LHCN-M2 (cell line): Measurements from ENCODE around the gene BLTP3A. TPM values are rescaled to one million over a fixed set of nuclear protein-coding genes. Genes with fewer than 3 reads are reported as not detected.
"Not testable (repeated sequence)": the region's sequence is repeated elsewhere in the genome, so short reads cannot be mapped to it uniquely, and the experiment has no call there.

Experiments
- DNase-seq: peaks from one replicate; pipeline ENCODE4 v3.0.0-alpha.2; 2012; ENCODE audit warnings: low read depth
- polyA plus RNA-seq: library from polyadenylated mRNA; unstranded; fragments of >200 nt; gene quantifications from one replicate; pipeline ENCODE4 v1.2.1, GENCODE V29; 2012; ENCODE audit warnings: missing spikeins
- total RNA-seq: library from RNA; depleted of rRNA; stranded (reverse); fragments of >200 nt; gene quantifications from 2 replicates; pipeline ENCODE4 v1.2.3, GENCODE V29; 2014; rRNA removed

Gene BLTP3A, protein sequence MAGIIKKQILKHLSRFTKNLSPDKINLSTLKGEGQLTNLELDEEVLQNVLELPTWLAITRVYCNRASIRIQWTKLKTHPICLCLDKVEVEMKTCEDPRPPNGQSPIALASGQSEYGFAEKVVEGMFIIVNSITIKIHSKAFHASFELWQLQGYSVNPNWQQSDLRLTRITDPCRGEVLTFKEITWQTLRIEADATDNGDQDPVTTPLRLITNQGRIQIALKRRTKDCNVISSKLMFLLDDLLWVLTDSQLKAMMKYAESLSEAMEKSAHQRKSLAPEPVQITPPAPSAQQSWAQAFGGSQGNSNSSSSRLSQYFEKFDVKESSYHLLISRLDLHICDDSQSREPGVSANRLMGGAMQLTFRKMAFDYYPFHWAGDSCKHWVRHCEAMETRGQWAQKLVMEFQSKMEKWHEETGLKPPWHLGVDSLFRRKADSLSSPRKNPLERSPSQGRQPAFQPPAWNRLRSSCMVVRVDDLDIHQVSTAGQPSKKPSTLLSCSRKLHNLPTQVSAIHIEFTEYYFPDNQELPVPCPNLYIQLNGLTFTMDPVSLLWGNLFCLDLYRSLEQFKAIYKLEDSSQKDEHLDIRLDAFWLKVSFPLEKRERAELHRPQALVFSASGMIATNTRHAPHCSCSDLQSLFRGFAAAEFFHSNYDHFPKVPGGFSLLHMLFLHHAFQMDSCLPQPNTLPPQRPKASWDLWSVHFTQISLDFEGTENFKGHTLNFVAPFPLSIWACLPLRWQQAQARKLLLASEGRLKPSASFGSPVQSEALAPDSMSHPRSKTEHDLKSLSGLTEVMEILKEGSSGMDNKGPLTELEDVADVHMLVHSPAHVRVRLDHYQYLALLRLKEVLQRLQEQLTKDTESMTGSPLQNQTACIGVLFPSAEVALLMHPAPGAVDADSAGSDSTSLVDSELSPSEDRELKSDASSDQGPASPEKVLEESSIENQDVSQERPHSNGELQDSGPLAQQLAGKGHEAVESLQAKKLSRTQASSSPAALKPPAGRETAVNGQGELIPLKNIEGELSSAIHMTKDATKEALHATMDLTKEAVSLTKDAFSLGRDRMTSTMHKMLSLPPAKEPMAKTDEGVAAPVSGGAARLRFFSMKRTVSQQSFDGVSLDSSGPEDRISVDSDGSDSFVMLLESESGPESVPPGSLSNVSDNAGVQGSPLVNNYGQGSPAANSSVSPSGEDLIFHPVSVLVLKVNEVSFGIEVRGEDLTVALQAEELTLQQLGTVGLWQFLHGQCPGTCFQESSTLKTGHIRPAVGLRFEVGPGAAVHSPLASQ (N-terminal part only)
- total RNA-seq = 1.2 and 2.2 TPM in 2 replicates
- polyA plus RNA-seq = 1.7 TPM

DNA sequence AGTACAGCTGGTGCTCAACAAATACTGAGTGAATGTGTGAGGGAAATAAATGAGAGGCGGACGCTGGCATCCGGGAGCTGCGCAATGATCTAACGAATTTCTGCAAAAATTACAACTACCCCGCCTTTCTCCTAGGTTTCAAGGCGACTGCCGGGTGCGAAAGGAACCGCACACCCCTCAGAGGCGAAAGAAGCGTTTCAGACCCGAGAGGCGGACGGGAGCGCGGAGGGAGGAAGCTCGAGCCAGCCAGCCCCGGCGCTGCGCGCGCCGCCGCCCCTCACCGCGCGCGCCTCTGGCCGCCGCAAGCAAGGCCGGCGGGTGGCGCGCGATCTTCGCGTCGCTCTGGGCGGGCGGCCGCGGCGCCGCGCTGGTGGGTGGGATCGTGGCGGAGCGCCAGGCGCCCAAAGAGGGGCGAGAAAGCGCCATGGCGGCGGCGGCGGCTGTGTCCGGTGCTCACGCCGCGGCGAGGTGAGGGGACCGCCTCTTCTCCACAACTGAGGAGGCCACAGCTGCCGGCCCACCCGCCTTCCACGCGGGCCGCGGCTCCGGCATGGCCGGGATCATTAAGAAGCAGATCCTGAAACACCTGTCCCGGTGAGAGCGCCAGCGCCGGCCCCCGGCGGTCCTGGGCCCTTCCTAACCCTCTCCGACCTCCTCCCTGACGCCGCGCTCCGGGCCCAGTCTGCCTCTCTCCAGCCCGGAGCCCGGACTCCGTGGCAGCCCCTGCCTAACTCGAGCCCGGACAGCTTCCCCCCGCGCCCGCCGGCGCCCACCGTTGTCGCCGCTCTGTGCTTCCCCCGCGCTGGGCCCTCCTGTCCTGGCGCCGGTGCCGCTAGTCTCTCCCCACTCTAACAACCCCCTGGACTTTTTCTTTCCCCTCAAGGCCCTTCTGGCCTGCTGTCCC is at the start of gene BLTP3A:
Gene BLTP3A (plus strand): TSS at position 383 of the 904 bp plus-strand sequence. CDS start 168 bp downstream, at position 551.
- DNase-seq = peak; percentile 34

- DNase-seq = no peak
These were observed 49.8 kb upstream of the BLTP3A start for GRCh38 chr6:34742094-34742493.

DNA sequence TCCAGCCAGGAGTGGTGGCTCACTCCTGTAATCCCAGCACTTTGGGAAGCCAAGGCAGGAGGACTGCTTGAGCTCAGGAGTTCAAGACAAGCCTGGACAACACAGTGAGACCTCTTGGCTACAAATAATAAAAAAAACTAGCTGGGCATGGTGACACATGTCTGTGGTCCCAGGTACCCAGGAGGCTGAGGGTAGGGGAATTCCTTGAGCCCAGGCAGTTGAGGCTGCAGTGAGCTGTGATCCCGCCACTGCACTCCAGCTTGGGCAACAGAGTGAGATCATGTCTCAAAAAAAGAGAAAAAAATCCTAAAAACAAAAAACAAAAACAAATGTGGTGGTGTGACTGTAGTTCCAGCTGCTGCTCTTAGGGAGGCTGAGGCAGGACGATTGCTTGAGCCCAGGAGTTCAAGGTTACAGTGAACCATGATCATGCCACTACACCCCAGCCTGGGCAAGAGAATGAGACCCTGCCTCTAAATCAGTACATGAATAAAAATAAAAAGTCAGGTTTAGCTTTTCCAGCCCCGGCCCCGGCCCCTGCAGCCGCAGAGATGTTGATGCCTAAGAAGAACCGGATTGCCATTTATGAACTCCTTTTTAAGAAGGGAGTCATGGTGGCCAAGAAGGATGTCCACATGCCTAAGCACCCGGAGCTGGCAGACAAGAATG is 48.1 kb upstream of the BLTP3A start:
- DNase-seq = no peak

DNA sequence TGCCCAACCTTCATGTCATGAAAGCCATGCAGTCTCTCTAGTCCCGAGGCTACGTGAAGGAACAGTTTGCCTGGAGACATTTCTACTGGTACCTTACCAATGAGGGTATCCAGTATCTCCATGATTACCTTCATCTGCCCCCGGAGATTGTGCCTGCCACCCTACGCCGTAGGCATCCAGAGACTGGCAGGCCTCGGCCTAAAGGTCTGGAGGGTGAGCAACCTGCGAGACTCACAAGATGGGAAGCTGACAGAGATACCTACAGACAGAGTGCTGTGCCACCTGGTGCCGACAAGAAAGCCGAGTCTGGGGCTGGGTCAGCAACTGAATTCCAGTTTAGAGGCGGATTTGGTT is 47.6 kb upstream of the BLTP3A start:
- DNase-seq = not testable (repeated sequence)

DNA sequence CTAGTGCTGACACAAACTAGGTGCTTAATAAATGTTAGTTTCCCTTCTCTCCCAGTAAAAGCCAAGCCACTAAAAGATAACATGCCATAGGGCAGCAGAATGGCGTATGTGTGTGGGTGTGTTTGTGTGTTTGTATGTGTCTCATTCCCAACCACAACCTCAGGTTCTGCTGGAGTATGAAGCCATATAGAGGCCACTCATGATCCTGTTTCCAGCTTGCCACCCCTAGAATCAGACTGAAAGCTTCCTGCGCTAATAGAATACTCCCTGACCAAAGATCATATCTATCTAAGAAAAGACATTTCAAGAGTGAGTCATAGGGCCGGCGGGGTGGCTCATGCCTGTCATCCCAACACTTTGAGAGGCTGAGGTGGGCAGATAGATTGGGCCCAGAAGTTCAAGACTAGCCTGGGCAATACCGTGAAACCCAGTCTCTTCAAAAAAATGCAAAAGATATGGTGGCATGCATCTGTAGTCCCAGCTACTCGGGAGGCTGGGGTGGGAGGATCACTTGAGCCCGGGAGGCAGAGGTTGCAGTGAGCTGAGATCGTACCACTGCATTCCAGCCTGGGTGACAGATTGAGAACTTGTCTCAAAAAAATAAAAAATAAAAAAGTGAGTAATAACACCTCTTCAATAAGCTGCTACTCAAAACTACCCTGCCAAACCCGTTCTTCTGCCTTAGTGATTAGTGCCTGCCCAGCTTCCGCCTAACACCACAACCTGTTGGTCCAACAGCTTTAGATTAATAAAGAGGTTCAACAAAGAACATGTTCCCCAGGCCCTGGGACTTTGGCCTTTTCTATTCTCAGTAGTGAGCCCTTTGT is 46.4 kb upstream of the BLTP3A start:
- no peak for DNase-seq

DNA sequence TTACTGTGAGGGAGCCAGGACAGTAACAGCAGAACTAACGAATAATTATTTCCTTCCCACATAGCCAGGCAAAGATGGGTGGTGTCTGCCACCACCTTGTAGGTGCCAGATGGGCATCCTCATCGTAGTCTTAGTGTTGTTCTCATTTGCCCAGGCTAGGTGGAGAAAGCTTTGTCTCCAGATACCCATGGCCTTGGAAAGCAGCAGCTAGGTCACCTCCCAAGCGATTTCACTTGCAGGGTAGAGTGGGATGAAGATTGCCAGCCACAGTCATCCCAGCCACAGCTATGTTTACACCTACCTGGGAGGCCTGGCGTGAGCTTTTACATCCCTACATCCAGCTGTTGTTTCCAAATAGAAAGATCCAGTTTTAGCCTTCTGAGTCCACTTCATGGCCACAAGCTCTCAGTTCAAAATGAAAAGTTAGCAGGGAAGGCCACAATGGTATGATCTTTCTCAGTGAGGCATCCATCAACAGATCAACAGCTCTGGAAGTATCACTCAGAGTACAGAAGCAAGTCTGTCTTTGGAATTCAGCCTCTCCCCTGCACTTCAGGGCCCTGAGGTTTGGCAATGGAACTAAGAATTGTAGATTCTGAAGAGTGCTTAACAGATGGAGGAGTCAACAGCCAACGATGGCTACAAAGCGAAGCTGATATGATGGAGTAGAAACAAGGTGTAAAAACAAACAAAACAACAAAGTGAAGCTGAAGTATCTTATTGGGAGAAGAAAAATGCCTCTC is 45.6 kb upstream of the BLTP3A start:
- no peak for DNase-seq

DNA sequence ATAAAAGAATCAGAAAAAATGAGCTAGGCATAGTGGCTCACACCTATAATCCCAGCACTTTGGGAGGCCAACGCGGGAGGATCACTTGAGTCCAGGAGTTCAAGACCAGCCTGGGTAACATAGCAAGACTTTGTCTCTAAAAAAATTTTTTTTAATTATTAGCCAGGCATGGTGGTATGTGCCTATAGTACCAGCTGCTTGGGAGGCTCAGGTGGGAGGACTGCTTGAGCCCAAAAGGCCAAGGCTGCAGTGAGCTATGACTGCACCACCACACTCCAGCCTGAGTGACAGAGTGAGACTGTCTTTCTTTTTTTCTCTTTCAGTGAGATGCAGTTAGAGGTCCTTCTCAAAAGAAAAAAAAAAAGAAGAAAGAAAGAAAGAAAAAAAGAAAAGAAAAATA is 43.1 kb upstream of the BLTP3A start:
- DNase-seq = no peak

GRCh38 chr6:34756513-34756856 is 35.4 kb upstream of the BLTP3A start:
- peak; percentile 39 for DNase-seq

DNA sequence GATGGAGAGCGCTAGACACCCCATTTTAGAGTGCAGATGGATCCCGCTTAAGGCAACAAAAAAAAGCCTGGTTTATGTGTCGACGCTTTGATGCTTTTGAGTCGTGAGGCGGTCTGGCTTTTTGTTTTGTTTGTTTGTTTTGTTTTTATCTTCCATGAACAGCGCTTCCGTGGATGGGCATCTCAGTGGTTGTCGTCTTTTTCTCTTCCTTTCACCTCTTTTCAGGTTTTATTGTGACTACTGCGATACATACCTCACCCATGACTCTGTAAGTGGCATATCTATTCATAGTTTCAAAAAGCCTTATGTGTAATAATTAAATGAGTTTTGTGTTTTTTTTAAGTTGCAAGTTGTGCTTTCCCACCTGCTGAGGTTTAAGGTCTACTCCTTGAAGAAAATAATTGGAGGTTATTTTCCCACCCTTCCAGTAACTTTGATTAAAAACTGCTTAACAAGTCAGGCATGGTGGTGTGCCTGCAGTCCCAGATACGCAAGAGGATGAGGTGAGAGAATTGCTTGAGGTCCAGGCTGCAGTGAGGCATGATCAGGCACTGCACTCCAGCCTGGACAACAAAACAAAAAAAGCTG is 34.1 kb upstream of the BLTP3A start:
- no peak for DNase-seq

GRCh38 chr6:34760108-34760507 is 31.8 kb upstream of the BLTP3A start:
- no peak for DNase-seq

DNA sequence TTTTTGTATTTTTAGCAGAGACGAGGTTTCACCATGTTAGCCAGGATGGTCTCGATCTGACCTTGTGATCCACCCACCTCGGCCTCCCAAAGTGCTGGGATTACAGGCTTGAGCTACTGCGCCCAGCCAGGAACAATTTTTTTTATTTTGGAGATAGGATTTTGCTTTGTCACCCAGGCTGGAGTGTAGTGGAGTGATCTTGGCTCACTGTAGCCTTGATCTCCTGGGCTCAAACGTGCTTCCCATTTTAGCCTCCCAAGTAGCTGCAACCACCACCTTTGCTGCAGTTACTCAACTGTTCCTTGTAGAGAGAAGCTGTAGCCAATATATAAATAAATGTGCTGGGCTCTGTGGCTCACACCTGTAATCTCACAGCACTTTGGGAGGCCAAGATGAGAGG is 30.2 kb upstream of the BLTP3A start:
- not testable (repeated sequence) for DNase-seq

- DNase-seq = no peak
These were observed 23.7 kb upstream of the BLTP3A start for GRCh38 chr6:34768148-34768547.

DNA sequence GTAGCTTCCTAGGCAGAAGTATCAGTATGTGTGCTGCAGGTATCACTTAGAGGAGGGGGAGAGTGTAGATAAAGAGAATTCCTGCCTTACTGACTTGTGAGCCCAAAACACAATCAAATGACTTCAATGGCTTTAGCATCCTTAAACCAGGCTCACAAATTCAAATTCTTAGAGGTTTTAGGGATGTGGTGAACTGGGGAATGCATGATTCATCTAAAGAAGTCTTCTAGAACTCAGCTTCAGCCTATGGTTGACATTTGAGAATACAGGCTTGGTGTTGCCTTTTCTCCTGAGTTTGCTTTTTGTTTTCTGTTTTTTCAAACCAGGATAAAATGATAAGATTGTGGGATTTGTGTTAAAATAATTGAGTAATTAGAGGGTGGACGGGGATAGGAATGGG is 20.2 kb upstream of the BLTP3A start:
- peak; percentile 80 for DNase-seq

DNA sequence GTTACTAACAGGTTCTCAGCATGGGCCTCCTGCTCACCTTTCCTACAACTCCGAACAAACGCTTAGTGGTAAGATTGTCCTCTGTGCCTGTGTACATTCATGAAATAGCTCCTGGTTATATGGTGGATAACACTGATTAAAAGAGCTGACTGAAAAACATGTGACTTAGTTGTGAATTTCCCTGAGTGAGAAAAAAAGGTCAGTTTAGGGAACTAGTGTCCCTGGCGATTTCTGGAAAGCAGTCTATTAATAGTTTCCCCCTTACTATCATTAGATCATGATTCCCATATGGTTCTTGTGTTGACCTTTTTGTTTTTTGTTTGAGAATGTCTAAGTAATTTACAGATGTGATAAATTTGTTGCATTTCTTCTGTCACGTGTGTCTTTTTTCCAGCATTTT is 18.9 kb upstream of the BLTP3A start:
- no peak for DNase-seq

DNA sequence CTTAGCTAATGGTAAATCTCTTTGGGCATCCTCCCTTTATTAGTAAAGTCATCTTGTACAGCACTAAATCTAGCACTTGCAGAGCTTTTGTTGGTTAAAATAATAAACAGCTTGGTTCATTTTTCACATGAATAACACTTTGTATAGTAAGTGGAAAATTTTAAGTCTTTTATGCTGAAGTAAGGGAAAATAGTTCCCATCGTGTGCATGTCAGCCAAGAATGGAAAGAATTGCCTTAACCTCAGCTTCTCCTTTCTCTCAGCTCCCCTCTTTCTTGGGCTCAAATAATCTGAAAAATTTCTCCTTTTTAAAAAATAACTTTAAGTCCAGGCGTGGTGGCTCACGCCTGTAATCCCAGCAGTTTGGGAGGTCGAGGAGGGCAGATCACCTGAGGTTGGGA is 18.0 kb upstream of the BLTP3A start:
- no peak for DNase-seq

GRCh38 chr6:34774967-34775366 is 16.9 kb upstream of the BLTP3A start:
- DNase-seq = no peak

- not testable (repeated sequence) for DNase-seq
These were observed 6.5 kb upstream of the BLTP3A start for GRCh38 chr6:34785375-34785774.

DNA sequence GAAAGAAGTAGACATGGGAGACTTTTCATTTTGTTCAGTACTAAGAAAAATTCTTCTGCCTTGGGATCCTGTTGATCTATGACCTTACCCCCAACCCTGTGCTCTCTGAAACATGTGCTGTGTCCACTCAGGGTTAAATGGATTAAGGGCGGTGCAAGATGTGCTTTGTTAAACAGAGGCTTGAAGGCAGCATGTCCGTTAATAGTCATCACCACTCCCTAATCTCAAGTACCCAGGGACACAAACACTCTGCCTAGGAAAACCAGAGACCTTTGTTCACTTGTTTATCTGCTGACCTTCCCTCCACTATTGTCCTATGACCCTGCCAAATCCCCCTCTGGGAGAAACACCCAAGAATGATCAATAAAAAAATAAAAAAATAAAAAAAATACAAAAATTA is 4.7 kb upstream of the BLTP3A start:
- DNase-seq = not testable (repeated sequence)
